Daoy (cell line): ENCODE data around the gene ARID1B. TPM values are rescaled to one million over a fixed set of nuclear protein-coding genes. Genes with fewer than 3 reads are reported as not detected.
"Not testable (repeated sequence)": the region's sequence is repeated elsewhere in the genome, so short reads cannot be mapped to it uniquely, and the experiment has no call there.

Source experiments
- DNase-seq: peaks from one replicate; pipeline ENCODE4 v3.0.0-alpha.2; 2015; ENCODE audit warnings: low read depth
- total RNA-seq: library from RNA; depleted of rRNA; stranded (reverse); fragments of >200 nt; shearing (Covaris generic); gene quantifications from 2 replicates; pipeline ENCODE4 v1.2.3, GENCODE V29; 2014

Gene ARID1B
- total RNA-seq, 1 experiment from 2014 or later: 16.3 TPM

DNA sequence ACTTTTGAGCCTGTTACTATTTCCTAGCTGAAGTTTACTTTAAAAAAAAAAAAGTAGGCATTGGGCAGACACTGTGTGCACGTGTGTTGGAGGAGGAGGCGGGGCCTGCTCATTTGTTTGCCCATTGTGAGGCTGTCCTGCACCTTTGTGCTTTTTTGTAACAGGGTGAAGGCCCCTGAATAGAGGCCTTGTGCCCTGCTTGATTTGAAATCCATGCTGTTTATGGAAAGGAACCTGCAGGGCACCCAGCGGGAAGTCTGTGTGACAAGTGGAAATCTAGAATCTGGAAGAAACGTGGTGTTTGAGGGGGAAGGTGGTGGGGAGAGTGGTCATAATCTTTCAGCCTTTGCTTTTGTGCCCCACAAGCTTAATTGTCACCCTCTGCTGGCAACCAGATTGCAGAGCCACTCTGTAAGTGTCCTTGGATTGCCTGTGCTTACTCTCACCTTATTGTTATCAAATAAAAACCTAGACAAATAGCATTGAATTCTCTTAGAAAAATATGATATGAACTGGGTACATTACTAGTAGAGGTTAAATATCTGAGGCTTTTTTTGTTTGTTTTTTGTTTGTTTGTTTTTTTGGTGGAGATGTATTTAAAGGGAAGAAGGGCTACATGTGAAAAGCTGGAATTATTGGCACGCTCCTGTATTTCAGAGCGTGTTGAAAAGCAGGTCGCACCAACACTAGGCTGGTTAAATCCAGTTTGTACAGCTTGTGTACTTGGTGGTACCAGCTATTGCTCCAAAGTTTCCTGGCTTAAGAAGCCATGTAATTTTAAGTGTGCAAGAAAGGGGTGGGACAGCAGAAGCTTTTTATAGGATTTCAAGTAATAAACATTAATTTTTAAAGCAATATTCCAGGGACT is 156.3 kb downstream of the ARID1B start:
- DNase-seq: no peak

DNA sequence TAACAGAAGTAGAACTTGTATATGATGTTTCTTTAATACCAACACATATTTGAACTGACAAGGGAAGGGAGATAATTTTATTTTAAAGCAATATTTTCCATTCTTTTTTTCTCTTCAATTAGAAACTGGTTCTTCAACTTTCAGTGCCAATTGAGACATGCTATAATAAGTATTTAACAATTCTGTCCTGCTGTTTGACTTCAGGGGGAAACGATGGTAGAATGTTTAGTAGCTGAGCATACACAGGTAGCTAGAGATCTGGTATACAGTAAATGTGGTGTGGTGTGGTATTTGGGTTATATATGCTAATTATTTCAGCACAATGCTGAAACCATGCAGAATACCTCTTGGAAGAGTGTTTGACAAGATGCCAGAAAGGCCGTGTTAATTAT is 156.9 kb downstream of the ARID1B start:
- DNase-seq: no peak

DNA sequence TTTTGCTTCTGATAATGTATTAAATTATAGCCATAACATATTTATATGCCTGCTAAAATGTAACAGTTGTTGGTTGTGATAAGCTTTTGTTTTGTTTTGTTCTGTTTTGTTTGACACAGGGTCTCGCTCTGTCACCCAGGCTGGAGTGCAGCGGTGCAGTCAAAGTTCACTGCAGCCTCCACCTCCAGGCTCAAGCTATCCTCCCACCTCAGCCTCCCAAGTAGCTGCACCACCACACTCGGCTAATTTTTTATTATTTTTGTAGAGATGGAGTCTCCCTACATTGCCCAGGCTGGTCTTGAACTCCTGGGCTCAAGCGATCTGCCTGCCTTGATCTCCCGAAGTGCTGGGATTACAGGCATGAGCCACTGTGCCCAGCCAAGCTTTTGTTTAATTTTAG is 157.8 kb downstream of the ARID1B start:
- DNase-seq: no peak

DNA sequence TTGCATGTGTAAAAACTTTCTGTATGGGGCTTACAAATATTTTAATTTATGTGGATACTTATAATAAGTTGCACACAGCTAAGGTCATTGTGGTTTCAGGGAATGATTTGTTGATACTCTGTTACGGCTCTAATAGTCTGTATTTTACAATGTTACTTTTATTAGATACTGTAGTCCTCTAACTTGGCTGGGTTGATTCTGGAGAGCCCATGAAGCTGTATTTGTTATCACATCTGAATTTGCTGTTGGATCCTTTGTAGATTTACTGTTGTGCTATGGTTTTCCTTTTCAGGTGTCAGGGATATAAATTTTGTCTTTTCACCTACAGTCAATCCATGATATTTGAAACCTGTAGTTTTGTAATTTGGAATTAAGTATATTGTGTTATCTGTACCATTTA is 161.0 kb downstream of the ARID1B start:
- no peak for DNase-seq

DNA sequence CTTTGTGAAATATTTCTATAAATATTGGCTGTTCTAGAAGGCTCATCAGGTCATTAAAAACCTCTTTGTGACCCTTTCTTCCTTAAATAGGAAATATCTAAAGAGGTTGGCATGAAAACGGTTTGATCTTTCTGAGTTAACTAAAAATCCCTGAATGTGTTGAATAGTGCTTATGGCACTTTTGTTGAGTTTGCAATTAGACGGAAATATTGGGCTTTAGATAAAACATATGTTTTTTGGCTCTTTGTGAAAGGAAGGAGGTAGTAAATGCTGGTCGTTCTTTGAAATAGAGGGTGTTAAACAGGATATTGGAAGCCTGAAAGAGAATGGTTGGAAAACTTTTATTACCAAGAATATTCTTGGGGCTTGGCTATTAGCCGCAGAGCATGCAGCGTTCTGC is 163.0 kb downstream of the ARID1B start:
- DNase-seq: no peak

DNA sequence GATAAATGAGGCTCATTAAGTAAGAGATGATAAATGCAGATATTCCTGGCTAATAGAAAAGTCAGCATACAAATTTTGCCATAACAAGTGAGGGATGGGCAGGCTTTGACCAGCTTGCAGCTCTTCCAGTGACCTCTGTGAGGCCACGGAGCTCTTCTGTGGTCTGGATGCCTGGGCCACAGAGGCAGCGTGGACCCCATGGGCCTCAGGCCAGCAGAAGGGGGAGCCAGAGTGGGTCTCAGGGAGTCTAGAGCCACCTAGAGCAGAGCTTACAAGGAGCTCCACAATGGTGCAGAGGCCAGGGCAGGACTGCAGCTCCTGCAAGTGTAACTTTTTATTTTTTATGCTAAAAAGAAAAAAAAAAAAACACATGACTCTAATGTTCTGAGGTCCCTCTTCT is 165.1 kb downstream of the ARID1B start:
- no peak for DNase-seq

DNA sequence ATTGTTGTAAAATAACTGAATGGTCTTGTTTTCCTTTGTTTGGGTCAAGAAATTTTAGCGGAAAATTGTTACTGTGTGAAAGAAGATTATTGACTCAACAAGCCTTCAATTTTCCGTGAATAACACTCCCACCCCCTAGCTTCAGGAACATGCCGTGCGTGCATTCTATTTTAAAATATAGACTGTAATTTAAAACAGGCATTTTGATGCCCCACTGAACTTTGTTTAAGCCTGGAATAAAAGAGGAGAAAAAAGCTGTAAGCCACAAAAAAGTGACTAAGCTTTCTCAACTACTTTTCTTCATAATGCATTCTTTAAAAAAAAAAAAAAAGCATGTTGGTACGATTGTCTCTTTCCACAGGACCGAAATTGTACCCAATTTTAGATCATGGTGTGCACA is 166.0 kb downstream of the ARID1B start:
- DNase-seq: no peak

DNA sequence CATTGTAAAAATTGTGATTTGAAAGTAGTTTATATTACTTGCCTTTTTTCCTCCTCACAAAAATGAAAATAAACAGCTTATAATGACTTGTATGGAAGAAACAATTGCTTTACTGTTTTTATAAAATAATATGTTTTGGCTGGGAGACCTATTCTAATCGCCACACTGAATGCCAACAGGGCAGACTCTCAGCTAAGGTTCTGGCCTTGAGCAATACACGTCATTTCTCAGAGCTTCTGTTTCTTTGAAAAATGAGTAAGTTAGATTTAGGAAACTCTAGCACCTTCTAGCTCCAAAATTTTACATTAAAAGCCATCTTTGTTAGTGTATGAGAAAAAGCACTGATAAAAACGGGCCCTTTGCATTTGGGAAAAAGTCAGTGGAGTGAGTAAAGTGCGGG is 166.6 kb downstream of the ARID1B start:
- no peak for DNase-seq

DNA sequence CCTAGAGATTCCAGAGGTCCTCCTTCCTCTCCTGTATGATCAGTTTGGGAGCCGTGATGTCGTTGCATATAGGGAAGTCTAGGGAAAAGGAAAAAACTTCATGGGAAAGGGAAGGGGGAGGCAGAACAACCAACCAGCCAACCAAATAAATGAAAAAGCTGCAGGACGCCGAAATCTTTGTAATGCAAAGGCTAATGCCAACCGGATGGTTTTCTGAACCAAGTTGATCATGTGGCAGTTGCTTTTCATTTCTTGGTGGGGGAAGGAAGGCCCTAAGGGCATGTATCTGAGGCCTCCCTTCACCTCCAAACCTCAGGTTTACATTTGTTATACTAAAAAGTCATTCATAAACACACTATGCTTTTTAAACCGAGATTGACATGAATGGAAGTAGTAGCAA is 167.2 kb downstream of the ARID1B start:
- DNase-seq: no peak

DNA sequence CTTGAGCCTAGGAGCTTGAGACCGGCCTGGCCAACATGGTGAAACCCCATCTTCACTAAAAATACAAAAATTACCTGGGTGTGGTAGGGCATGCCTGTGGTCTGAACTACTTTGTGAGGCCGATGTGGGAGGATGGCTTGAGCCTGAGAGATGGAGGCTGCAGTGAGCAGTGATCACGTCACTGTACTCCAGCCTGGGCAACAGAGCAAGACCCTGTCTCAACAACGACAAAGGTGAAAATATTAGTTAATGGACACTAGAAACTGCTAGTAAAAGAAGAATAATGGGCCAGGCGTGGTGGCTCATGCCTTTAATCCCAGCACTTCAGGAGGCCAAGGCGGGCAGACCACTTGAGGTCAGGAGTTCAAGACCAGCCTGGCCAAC is 168.6 kb downstream of the ARID1B start:
- DNase-seq: not testable (repeated sequence)

DNA sequence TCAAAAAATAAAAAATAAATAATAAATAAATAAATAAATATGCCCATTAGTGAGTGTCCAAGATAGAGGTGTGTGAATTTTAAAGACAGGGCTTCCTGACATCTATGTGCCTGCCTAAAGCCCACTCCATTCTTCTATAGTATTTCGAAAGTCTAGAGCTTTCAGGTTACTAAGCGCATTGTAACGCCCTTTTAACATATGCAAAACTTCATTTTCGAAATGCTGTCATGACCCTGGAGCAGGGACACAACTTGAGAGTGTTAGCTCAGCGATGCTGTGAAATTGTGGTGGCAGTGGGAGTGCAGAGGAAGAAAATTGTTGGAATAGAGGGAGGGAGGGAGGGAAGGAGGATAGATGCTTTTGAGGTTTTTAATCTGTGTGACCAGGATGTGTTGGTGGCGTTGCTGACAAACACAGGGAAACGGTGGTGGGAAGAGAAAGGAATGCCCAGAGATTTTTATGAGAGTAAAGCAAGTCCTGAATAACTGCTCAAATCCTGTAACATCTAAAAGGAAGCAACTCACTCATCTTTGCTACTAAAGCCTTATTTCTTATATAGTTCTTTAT is 169.3 kb downstream of the ARID1B start:
- DNase-seq: no peak

DNA sequence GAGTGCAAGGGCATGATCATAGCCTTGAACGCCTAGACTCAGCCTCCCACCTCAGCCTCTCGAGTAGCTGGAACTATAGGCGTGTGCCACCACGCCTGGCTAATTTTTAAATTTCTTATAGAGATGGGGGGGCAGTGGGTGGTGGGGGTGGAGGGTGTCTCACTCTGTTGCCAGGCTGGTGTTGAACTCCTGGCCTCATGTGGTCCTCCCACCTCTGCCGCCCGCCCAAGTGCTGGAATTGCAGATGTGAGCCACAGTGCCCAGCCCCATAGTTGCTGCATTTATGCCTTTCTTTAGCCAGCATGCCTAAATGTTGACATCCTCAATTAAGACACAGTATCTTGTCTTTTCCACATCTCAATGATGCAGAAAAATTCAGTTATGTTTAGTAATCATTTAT is 171.1 kb downstream of the ARID1B start:
- no peak for DNase-seq

DNA sequence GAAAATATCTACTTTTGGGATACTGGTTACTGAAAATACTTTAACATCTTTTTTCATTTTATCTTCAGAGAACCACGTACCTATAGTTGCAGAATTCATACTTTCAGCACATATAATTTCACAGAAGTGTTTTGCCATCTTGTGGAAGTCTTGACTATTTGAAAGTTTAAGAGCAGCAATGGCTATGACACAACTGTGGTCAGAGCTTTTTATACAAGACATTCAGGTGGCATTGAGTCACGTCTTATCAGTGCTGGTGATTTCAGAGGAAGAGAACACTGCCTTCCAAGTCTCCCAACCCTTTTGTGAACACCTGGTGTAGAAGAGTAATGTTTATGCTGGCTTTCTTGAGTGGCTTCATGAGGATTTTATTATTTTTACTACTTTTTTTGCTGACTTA is 171.6 kb downstream of the ARID1B start:
- DNase-seq: peak; percentile 87

DNA sequence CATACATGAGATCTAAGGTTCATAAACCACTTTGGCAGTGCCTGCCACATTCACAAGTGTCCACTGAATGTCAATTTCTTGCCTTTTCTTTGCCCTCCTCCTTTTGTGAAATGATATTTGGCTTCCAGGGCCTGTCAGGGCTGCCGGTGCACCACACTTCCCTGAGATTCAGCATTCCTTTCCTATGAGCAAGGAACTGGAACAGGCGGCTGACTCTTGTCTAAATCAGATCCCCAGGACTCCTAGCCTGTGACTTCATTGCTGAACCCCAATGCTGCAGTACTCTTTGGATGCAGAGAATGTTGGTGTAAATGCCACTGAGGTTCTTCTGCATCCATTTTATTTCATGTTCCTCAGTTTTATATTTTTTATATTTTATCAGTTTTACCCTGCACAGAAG is 172.2 kb downstream of the ARID1B start:
- peak; percentile 88 for DNase-seq

DNA sequence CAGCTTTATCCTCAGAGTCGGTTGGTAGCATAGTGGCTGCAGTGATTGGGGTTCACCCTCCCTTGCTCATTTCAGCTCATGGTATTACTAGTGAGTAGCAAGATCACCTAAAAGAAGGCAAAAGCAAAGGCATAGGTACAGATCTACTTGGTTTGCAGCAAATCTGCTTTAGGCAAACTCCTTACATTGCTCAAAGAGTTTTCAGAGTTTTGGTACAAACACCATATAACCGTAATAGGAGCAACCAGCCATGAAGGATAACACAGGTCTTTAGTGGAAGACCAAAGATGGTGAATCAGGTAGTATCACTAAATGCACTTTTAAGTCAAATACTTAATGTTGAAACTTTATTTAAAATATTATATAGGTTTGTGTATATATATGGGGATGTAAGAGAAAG is 172.9 kb downstream of the ARID1B start:
- DNase-seq: no peak

DNA sequence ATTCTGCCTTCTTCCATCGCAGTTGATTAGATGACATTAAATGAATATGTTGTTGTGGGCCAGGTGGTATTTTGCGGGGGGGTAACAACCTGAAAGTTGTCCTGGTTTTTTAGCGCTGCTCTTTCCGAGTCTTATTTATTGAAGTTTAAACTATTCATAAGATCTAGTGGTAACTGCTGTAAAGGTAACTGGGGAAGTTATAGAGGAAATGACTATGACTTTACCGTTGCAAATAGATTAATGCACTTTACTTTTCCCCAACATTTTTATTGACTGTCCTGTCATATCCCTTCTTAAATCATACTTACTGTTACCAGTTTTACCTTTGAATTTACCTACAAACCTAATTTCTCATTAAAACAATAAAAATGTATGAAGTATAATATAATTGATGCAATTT is 173.4 kb downstream of the ARID1B start:
- DNase-seq: no peak

DNA sequence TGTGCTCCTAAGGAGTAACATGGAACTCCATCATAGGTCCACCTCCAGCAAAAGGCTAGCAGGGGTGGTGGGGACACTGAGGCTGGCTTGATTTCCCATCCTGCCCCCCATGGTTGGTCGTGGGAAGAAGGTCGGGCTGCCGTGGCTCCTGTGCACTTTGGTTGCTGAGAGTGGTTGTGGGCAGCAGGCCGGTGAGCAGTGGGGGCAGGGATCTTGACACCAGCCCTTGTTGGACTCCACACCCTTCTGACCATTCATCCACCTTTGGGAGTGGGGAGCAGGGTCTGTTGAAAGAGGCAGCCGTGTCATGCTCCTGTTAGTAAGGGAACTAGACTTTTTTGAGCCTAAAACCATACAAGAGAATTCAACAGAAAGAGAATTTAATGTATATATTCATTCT is 175.2 kb downstream of the ARID1B start:
- no peak for DNase-seq

DNA sequence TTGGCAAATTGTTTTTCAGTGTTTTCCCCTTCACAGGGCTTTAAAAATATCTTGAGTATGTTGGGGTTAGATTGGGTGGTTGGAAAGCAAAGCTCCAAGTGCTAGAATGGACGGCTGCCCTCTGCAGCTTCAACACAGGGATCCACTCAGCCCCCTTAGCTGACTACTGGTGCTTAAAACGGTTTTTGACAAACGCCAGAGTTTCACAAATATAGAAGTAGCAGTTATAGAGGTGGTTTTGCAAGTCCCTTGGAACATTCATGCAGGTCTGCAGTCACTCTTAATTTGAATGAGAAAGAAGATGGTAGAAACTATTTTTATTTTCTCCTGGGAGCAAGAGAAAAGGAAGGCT is 175.9 kb downstream of the ARID1B start:
- no peak for DNase-seq

DNA sequence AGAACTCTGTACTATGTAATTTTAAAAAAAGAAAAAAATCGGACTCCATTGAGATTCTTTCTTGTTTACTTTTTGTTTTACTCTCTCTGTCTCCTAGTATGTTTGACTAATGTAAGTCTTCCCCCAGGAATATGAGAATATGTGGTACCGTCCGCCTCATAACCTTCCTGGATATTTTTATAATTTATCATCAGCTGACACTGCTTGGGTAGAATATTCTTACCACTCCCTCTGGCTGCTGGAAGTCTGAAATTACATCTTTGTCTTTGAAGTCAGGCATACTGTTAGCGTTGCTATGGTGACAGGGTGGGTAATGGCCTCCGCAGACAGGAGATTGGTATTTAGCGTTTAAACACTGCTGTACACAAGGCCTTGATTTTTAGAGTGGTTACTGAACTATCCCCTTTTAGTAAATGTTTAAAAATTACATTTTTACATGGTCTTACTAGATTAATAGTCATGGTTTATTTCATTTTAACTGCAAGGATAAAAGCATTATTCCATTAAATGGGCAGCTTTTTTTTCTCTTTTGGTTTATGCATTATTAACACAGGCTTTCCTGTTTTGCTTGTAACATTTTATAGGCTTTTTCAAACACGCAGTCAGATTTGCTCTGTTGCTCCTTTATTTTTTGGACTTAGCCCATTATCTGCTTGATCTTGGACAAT is 176.4 kb downstream of the ARID1B start:
- DNase-seq: peak; percentile 98

DNA sequence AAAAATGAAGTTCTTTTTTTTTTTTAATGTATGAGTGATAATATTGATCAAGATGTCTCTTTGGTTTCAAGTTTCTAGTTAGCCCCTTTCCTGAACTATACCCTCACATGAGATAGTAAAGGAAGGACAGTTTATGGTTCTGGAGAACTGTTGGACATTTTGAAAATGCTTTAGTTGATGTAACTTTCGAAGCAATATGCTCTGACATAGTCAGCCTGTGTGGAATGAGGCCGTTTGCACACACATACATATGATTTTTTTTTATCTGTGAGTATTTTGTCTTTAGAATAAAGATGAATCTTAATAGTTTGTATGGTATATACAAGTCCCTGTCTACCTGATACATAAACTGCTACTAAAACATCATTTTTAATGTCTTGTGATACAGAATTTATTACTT is 177.0 kb downstream of the ARID1B start:
- no peak for DNase-seq

DNA sequence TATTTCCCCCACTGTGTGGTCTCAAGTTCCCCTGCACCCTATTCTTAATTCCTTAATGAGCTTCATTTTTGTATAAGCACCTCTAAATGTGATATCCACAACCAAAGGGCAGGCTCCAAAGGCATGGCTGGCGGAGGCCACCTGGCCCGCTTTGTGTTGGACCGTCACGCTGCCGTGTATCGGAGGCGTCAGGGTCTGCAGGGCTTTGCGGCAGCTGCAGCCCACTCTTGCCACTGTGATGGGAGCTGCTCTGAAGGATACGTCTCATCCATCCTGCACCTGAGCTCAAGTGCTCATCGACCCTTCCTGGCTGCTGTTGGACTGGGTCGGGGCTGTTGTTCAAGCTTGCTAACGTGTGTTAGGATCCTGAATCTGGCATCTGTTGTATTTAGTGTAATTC is 177.6 kb downstream of the ARID1B start:
- no peak for DNase-seq

DNA sequence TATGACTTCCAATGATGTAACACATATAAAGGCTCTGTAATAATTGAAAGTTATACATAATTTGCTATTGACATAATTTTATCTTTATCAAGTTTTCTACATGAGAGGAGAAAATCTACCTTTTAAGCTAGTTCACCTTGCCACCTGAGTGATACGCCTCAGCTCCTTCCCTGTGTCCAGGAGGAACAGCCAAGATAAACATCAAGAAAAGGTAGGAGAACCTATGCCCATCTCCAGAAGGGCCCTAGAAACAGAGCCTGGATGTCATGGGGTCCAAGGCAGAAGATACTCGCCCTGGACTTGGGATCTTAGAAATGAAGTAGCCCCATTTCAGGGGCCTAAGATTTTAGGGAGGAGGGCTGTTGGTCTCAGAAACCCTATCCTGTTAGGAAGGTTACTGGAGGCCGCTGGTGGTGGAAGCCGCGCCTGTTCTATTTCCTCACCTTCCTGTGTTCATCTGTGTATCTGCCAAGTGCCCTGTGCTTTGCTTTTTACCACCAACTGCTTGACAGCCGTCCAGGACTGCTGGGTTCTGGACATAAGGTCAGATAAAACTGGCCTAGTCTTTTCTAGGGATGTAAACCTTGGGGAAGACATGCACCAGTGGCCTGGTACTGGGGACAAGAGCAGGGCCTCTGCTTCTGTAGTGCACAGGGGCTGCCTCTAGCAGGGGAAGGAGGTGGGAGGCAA is 178.5 kb downstream of the ARID1B start:
- DNase-seq: no peak

DNA sequence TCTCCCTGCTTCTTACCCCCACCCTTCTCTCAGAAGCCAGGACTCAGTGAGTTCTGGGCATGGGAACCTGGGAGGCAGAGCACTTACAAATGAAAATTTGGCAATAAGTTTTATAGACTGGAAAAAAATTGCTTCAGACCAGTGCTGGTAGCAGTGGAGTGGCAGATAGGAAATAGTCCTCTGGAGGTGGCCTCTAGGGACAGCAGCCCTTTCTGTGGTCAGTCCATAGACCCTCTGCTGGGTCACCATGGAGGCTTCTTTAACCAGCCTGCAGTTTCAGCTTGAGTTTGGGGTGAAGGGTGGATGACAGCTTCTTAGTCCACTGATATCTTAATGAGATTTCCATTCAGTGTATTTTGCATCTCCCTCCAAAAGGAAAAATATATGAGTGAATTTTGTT is 179.1 kb downstream of the ARID1B start:
- DNase-seq: no peak
